ENCODE results near the gene ZNF440.
"Not testable (repeated sequence)": the region's sequence is repeated elsewhere in the genome, so short reads cannot be mapped to it uniquely, and the experiment has no call there.

Gene ZNF440

GRCh38 chr19:11814029-11814699, at the start of gene ZNF440:
Gene ZNF440, plus strand, starts transcription at chr19:11814273. Its CDS starts 175 bp downstream, at chr19:11814448.
- DNase-seq, result peak; percentile 66

GRCh38 chr19:11766597-11767591, 47.2 kb upstream of the ZNF440 start, which contains the start of gene ZNF441:
Gene ZNF441, plus strand, starts transcription at chr19:11767000. Its CDS starts 194 bp downstream, at chr19:11767194.
- peak; percentile 81 for DNase-seq

- DNase-seq, result no peak
Observed at GRCh38 chr19:11767633-11768133, 46.4 kb upstream of the ZNF440 start.

GRCh38 chr19:11769995-11770394, 44.1 kb upstream of the ZNF440 start:
- no peak for DNase-seq

GRCh38 chr19:11771520-11771919, 42.6 kb upstream of the ZNF440 start:
- DNase-seq, result not testable (repeated sequence)

- not testable (repeated sequence) for DNase-seq
Observed at GRCh38 chr19:11776669-11777068, 37.4 kb upstream of the ZNF440 start.

GRCh38 chr19:11780431-11781020, 33.5 kb upstream of the ZNF440 start:
- DNase-seq, result no peak

GRCh38 chr19:11781295-11782057, 32.6 kb upstream of the ZNF440 start:
- DNase-seq, result no peak

GRCh38 chr19:11783767-11784166, 30.3 kb upstream of the ZNF440 start:
- no peak for DNase-seq

GRCh38 chr19:11784356-11784755, 29.7 kb upstream of the ZNF440 start:
- no peak for DNase-seq

- DNase-seq, result no peak
Observed at GRCh38 chr19:11787536-11787935, 26.5 kb upstream of the ZNF440 start.

GRCh38 chr19:11792942-11793341, 21.1 kb upstream of the ZNF440 start:
- DNase-seq, result no peak

GRCh38 chr19:11797491-11797890, 16.6 kb upstream of the ZNF440 start:
- DNase-seq, result peak; percentile 91

GRCh38 chr19:11798391-11799330, 15.4 kb upstream of the ZNF440 start, which contains the start of gene ZNF491:
Gene ZNF491, plus strand, starts transcription at chr19:11798523. Its CDS starts 7,431 bp downstream, at chr19:11805954.
- DNase-seq, result peak; percentile 69

GRCh38 chr19:11806354-11807098, 7.5 kb upstream of the ZNF440 start:
- no peak for DNase-seq

GRCh38 chr19:11807099-11807380, 7.0 kb upstream of the ZNF440 start:
- no peak for DNase-seq

GRCh38 chr19:11813703-11814028, 407 bp upstream of the ZNF440 start:
- DNase-seq, result no peak

- no peak for DNase-seq
Observed at GRCh38 chr19:11814700-11815035, 595 bp downstream of the ZNF440 start.

- DNase-seq, result no peak
Observed at GRCh38 chr19:11821474-11822109, 7.5 kb downstream of the ZNF440 start.

Measured in NCI-H2107 (cell line).